K562 (cell line): ENCODE data around the gene WDR54. TPM values are rescaled to one million over a fixed set of nuclear protein-coding genes. Genes with fewer than 3 reads are reported as not detected.

Experiments
- KLF1 ChIP-seq: fragments of 450-650 bp; IDR thresholded peaks from 2 replicates; pipeline ENCODE4 v1.6.1; 2016; ENCODE audit warnings: missing genetic modification characterization, missing compliant biosample characterization
- MAFF ChIP-seq: IDR thresholded peaks from 2 replicates; pipeline ENCODE4 v1.6.1; 2012; ENCODE audit warnings: low read length, improper control_type of control experiment
- RBM34 ChIP-seq: fragments of 200-400 bp; formaldehyde crosslinking; IDR thresholded peaks from 2 replicates; pipeline ENCODE4 v1.6.1; 2018; ENCODE audit warnings: low read length, borderline replicate concordance; ENCODE audit not compliant: insufficient read depth
- TCF15 ChIP-seq: fragments of 250-450 bp; sonication (Bioruptor Pico); IDR thresholded peaks from 2 replicates; pipeline ENCODE4 v1.8.0; 2022; ENCODE audit warnings: moderate library complexity, mild to moderate bottlenecking, inconsistent platforms
- TRIM24 ChIP-seq, 2 experiments: fragments of 450-650 bp; IDR thresholded peaks; 2 replicates each; pipeline ENCODE4 v1.6.1; 2016
- UBTF ChIP-seq, 2 experiments: IDR thresholded peaks; 2 replicates each; pipeline ENCODE4 v1.6.1; 2012; ENCODE audit warnings: improper control_type of control experiment in 2 of 2, low read depth in 2 of 2, low read length in 2 of 2, borderline replicate concordance in 1 of 2
- YY1 ChIP-seq, 3 experiments: IDR thresholded peaks; 2 replicates each; pipeline ENCODE4 v1.6.1; 2011; ENCODE audit warnings: low read length in 2 of 3, mild to moderate bottlenecking in 2 of 3, moderate library complexity in 2 of 3, borderline replicate concordance in 1 of 3, control low read depth in 1 of 3, low read depth in 1 of 3; ENCODE audit not compliant: insufficient read depth in 3 of 3, insufficient replicate concordance in 2 of 3, control insufficient read depth in 1 of 3, insufficient read length in 1 of 3; ENCODE audit errors: extremely low read depth in 1 of 3
- ZNF696 ChIP-seq: fragments of 250-450 bp; sonication (Bioruptor Pico); conservative IDR thresholded peaks from 2 replicates; pipeline ENCODE4 v1.4.0; 2020; ENCODE audit warnings: mild to moderate bottlenecking, moderate library complexity
- polyA plus RNA-seq, 8 experiments: library from polyadenylated mRNA; depleted of rRNA in 4 of 8; stranded (reverse) in 5 of 8; unstranded in 3 of 8; fragments of >200 nt; fragmentation: Nextera tagmentation in 2 of 8; fragmentation: Illumina TruSeq in 1 of 8; extraction: Ambion mirVana in 2 of 8; extraction: Trizol in 1 of 8; gene quantifications; 2 replicates each; pipeline versions ENCODE4 v1.2.1 to v1.2.3, GENCODE V29; 2011 to 2014; ENCODE audit warnings: inconsistent platforms in 1 of 8, missing spikeins in 1 of 8
- total RNA-seq, 7 experiments: library from RNA; depleted of rRNA in 6 of 7; stranded (reverse); fragments of >200 nt in 6 of 7; fragmentation: Illumina TruSeq in 2 of 7; extraction: Trizol in 2 of 7; gene quantifications; 2 replicates each; pipeline versions ENCODE4 v1.2.1 to v1.2.3, GENCODE V29; 2011 to 2021; ENCODE audit warnings: low replicate concordance in 1 of 7
- TF ChIP-seq, protein P1 (sequence below): fragments of 200-600 bp; sonication (generic); IDR thresholded peaks from one replicate; pipeline ENCODE4 v1.6.1; 2012; ENCODE audit warnings: mild to moderate bottlenecking, low read depth, low read length, inconsistent platforms

The WDR54 gene
- total and polyA plus RNA-seq, 9 of the 15 experiments (the other 6 are each of a cell fraction or from before 2014, with no cell fraction given) = 5.2 to 15.2 (median 7.4) TPM

GRCh38 chr2:74472086-74472944 is 50.8 kb downstream of the WDR54 start, which contains the start of gene MRPL53 (continued):
- TF ChIP-seq UBTF (IDR thresholded peaks at IDR 0.05; ENCODE audit: borderline replicate concordance in 1 of 2, low read depth in 2 of 2, low read length in 2 of 2) (peak; percentile 81 to 82), ZNF696 (no peak), MAFF (no peak), TCF15 (no peak), RBM34 (no peak), YY1 (IDR thresholded peaks at IDR 0.05; ENCODE audit: borderline replicate concordance in 1 of 3, control insufficient read depth in 1 of 3, extremely low read depth in 1 of 3, insufficient read depth in 3 of 3, insufficient read length in 1 of 3, insufficient replicate concordance in 2 of 3, low read depth in 1 of 3, low read length in 2 of 3) (peak; percentile 73 to 95 (median 92)), KLF1 (tag) (peak; percentile 80; the same call in 1 of the 2 replicates), TRIM24 (IDR thresholded peaks at IDR 0.05) (peak in 1 of 2 experiments; percentile 60; a peak in 1 of 4 replicates)
- TF ChIP-seq, protein P1, sequence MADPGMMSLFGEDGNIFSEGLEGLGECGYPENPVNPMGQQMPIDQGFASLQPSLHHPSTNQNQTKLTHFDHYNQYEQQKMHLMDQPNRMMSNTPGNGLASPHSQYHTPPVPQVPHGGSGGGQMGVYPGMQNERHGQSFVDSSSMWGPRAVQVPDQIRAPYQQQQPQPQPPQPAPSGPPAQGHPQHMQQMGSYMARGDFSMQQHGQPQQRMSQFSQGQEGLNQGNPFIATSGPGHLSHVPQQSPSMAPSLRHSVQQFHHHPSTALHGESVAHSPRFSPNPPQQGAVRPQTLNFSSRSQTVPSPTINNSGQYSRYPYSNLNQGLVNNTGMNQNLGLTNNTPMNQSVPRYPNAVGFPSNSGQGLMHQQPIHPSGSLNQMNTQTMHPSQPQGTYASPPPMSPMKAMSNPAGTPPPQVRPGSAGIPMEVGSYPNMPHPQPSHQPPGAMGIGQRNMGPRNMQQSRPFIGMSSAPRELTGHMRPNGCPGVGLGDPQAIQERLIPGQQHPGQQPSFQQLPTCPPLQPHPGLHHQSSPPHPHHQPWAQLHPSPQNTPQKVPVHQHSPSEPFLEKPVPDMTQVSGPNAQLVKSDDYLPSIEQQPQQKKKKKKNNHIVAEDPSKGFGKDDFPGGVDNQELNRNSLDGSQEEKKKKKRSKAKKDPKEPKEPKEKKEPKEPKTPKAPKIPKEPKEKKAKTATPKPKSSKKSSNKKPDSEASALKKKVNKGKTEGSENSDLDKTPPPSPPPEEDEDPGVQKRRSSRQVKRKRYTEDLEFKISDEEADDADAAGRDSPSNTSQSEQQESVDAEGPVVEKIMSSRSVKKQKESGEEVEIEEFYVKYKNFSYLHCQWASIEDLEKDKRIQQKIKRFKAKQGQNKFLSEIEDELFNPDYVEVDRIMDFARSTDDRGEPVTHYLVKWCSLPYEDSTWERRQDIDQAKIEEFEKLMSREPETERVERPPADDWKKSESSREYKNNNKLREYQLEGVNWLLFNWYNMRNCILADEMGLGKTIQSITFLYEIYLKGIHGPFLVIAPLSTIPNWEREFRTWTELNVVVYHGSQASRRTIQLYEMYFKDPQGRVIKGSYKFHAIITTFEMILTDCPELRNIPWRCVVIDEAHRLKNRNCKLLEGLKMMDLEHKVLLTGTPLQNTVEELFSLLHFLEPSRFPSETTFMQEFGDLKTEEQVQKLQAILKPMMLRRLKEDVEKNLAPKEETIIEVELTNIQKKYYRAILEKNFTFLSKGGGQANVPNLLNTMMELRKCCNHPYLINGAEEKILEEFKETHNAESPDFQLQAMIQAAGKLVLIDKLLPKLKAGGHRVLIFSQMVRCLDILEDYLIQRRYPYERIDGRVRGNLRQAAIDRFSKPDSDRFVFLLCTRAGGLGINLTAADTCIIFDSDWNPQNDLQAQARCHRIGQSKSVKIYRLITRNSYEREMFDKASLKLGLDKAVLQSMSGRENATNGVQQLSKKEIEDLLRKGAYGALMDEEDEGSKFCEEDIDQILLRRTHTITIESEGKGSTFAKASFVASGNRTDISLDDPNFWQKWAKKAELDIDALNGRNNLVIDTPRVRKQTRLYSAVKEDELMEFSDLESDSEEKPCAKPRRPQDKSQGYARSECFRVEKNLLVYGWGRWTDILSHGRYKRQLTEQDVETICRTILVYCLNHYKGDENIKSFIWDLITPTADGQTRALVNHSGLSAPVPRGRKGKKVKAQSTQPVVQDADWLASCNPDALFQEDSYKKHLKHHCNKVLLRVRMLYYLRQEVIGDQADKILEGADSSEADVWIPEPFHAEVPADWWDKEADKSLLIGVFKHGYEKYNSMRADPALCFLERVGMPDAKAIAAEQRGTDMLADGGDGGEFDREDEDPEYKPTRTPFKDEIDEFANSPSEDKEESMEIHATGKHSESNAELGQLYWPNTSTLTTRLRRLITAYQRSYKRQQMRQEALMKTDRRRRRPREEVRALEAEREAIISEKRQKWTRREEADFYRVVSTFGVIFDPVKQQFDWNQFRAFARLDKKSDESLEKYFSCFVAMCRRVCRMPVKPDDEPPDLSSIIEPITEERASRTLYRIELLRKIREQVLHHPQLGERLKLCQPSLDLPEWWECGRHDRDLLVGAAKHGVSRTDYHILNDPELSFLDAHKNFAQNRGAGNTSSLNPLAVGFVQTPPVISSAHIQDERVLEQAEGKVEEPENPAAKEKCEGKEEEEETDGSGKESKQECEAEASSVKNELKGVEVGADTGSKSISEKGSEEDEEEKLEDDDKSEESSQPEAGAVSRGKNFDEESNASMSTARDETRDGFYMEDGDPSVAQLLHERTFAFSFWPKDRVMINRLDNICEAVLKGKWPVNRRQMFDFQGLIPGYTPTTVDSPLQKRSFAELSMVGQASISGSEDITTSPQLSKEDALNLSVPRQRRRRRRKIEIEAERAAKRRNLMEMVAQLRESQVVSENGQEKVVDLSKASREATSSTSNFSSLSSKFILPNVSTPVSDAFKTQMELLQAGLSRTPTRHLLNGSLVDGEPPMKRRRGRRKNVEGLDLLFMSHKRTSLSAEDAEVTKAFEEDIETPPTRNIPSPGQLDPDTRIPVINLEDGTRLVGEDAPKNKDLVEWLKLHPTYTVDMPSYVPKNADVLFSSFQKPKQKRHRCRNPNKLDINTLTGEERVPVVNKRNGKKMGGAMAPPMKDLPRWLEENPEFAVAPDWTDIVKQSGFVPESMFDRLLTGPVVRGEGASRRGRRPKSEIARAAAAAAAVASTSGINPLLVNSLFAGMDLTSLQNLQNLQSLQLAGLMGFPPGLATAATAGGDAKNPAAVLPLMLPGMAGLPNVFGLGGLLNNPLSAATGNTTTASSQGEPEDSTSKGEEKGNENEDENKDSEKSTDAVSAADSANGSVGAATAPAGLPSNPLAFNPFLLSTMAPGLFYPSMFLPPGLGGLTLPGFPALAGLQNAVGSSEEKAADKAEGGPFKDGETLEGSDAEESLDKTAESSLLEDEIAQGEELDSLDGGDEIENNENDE = no peak
